SK-MEL-5 (cell line): ENCODE measurements around the gene FERMT3. TPM values are rescaled to one million over a fixed set of nuclear protein-coding genes. Genes with fewer than 3 reads are reported as not detected.

ENCODE experiments used
- DNase-seq: peaks from one replicate; pipeline ENCODE4 v3.0.0-alpha.2; 2016; ENCODE audit warnings: low read depth, low spot score
- in situ Hi-C: cut with HindIII; loops from 2 replicates; pipeline ENCODE4 v1.10.0; 2016; ENCODE audit warnings: low sequenced_read_pairs, high pct_unique_total_duplicates, low pct_unique_long_range_greater_than_20kb
- total RNA-seq: library from RNA; depleted of rRNA; stranded (reverse); fragments of >200 nt; shearing (Covaris generic); gene quantifications from 2 replicates; pipeline ENCODE4 v1.2.3, GENCODE V29; 2014

FERMT3 gene
- total RNA-seq, 1 experiment from 2014 or later: 0.13 TPM

GRCh38 chr11:64229090-64229743 is 22.7 kb downstream of the FERMT3 start:
- DNase-seq: no peak
- in situ Hi-C loops: no loop called here

DNA sequence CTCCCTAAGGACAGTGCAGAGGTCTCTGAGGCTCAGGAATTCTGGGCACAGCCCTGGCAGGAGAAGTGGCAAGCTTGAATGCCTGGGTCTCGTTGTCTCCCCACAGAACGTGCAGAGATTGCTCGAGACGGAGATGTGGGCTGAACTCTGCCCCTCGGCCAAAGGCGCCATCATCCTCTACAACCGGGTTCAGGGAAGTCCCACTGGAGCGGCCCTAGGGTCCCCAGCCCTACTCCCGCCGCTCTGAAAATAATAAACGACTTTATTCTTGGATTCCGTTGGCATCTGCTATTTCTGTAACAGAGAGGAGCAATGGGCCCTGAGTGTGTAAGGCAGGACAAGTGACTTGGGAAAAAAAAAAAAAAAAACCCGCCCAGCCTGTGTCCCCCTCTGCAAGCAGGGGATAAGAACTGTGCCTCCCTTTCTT is 23.2 kb downstream of the FERMT3 start:
- in situ Hi-C loops: no loop called here
- no peak for DNase-seq

- peak; percentile 91 for DNase-seq
- in situ Hi-C loops: no loop called here
Measured at GRCh38 chr11:64230171-64230984, 23.9 kb downstream of the FERMT3 start, which contains the start of gene DNAJC4. Gene DNAJC4, plus strand, starts transcription at chr11:64230548. Its CDS starts 307 bp downstream, at chr11:64230855.

DNA sequence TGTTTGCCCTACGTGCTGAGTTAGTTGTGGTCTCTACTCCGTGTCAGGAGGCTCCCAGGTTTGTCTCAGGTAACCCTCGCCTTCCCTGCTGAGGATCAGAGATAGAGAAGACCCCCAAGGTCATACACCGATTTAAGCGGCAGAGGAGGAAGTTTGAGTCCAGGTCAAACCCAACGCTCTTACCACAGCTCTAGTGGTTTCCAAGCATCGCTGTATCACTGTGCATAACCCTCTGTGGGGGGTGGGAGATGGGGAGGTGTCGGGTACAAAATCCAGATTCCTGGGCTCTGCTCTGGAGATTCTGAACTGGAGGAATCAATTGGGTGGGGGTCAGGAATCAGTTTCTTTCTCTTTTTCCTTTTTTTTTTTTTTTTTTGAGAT is 24.5 kb downstream of the FERMT3 start:
- DNase-seq: no peak

DNA sequence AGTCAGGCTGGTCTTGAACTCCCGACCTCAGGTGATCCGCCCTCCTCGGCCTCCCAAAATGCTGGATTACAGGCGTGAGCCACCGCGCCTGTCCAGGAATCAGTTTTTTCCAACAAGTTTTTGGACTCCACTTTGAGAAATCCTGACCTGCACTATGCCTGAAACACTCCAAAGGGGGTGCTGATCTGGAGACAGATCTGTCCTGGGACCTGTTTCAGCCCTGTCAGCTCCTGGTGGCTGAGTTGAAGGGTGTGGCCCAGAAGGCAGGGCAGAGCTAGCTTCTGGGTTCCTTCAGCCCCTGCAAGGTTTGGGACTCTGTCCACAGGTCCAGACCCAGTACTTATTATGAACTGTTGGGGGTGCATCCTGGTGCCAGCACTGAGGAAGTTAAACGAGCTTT is 25.0 kb downstream of the FERMT3 start:
- in situ Hi-C loops: no loop called here
- no peak for DNase-seq

More for the DNA sequence above, 24.5 kb downstream of the FERMT3 start:
- in situ Hi-C loops: no loop called here

DNA sequence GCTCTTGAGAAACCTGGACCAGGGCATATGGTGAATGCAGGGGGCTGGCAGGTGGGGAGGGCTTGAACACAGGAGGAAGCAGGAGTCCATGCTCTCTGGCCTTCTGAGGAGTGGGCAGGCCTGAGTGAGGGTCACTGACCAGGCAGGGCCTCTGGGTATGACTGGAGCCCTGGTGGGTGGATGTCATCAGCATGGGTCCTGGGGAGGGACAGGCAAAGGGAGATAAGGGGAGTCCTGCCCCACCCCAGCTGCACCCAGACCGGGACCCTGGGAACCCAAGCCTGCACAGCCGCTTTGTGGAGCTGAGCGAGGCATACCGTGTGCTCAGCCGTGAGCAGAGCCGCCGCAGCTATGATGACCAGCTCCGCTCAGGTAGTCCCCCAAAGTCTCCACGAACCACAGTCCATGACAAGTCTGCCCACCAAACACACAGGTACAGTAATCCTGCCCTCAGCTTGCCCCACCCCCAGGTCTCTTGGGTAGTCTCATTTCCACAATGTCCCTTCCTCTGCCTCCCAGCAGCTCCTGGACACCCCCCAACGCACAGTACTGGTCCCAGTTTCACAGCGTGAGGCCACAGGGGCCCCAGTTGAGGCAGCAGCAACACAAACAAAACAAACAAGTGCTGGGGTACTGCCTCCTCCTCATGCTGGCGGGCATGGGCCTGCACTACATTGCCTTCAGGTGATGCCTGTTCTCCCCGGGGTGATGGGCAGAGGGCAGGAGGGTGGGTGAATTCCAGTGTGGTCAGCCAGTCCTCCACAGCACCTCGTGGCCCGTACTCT is 25.9 kb downstream of the FERMT3 start:
- in situ Hi-C loops: no loop called here
- no peak for DNase-seq

- DNase-seq: no peak
- in situ Hi-C loops: no loop called here
Measured at GRCh38 chr11:64232967-64233315, 26.4 kb downstream of the FERMT3 start.

DNA sequence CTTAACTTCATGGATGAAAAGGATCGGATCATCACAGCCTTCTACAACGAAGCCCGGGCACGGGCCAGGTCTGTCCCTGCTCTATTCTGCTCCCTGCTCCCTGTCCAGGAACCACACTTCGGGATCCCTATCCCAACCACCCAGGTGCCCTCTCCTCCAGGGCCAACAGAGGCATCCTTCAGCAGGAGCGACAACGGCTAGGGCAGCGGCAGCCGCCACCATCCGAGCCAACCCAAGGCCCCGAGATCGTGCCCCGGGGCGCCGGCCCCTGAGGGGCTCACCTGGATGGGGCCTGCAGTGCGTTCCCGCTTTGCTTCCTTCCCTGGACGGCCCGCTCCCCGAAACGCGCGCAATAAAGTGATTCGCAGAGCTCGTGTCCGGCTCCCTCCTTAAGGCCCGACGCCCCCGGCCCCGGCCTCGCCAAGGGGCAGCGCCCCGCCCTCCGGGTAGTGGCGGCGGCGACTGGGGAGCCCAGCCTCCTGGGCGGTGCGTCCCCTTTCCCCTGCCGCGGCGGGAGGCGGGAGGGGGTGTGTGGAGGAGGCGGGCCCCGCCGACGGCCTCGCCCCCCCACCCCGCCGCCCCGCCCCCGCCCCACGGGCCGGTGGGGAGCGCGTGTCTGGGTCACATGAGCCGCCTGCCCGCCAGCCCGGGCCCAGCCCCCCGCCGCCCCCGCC is 27.5 kb downstream of the FERMT3 start, which contains the start of gene VEGFB:
TSS of gene VEGFB (plus strand) at position 672 of the 674 bp plus-strand sequence. CDS start 250 bp downstream, outside the sequence.
- DNase-seq: peak; percentile 55
- in situ Hi-C loops: no loop called here

DNA sequence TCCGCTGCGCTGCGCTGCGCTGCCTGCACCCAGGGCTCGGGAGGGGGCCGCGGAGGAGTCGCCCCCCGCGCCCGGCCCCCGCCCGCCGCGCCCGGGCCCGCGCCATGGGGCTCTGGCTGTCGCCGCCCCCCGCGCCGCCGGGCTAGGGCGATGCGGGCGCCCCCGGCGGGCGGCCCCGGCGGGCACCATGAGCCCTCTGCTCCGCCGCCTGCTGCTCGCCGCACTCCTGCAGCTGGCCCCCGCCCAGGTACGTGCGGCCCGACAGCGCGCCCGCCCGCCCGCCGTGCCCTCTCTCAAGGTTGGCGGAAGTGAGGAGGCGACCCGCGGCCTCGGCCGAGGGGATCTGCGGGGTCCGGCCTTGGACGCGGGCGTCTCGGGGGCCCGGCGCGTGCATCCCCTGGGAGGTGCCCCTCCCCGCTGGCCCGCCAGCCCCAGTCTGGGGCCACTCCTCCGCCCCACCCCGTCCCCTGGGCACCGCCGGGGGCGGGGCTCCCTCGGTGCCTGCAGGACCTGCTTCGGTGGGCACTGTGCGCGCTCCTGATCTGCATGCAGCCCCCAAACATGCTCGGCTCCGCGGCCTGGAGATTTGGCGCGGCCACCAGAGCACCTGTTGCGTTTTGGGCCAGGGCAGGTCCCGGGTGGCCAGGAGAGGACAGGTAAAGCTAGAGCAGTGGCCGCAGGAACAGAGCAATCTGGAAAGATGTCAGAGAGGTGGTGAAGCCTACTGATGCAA is 28.3 kb downstream of the FERMT3 start:
- in situ Hi-C loops: no loop called here
- no peak for DNase-seq

DNA sequence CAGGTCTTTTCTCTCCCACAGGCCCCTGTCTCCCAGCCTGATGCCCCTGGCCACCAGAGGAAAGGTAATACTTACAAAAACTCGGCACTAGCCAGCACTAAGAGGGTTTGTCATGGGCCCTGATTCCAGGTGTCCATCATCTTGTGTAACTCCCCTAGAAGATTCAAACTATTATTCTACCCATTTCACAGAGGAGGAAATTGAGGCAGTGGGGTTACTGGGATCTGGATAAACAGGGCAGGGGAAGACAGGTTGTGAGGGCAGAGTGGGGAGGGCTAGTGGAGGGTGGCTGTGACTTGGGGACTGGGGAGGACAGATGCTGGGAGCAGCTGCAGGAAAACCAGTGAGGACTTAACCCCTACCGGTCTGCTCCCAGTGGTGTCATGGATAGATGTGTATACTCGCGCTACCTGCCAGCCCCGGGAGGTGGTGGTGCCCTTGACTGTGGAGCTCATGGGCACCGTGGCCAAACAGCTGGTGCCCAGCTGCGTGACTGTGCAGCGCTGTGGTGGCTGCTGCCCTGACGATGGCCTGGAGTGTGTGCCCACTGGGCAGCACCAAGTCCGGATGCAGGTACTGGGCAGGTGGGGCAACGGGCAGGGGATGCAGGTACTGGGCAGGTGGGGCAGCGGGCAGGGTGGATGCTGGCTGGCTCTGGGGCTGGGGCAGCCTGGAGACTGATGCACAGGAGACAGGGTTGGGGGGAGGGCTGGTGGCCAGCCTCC is 29.1 kb downstream of the FERMT3 start:
- DNase-seq: no peak
- in situ Hi-C loops: no loop called here

DNA sequence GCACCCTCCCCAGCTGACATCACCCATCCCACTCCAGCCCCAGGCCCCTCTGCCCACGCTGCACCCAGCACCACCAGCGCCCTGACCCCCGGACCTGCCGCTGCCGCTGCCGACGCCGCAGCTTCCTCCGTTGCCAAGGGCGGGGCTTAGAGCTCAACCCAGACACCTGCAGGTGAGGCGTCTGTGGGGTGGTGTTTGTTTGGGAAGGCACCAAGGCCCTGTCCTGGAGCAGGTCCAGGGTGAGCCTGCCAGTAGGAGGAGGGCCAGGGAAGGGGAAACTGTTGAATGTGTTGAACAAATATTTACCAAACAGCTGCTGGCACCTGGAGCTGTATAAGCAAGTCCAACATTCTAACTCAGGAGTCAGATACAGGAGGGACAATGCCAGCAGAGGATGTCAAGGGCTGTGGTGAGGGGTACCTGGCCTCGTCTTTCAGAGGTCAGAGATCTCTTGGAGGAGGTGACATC is 31.0 kb downstream of the FERMT3 start:
- in situ Hi-C loops: no loop called here

DNA sequence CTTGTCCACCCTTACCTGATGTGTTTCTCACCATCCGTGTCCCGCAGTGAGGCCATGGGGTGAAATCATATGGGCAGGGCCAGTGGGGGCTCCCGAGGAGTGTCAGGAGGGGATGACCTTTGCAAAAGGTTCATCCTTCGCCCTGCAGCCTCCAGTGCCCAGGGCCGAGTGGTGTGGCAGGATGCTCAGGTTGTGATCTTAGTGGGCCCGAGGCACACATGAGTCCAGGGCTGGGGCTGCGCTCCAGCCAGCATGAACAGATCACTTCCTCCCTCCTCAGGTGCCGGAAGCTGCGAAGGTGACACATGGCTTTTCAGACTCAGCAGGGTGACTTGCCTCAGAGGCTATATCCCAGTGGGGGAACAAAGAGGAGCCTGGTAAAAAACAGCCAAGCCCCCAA is 31.6 kb downstream of the FERMT3 start:
- no peak for DNase-seq
- in situ Hi-C loops: no loop called here

More for the DNA sequence above, 31.0 kb downstream of the FERMT3 start:
- no peak for DNase-seq

- DNase-seq: no peak
- in situ Hi-C loops: no loop called here
Measured at GRCh38 chr11:64238999-64239398, 32.5 kb downstream of the FERMT3 start.

DNA sequence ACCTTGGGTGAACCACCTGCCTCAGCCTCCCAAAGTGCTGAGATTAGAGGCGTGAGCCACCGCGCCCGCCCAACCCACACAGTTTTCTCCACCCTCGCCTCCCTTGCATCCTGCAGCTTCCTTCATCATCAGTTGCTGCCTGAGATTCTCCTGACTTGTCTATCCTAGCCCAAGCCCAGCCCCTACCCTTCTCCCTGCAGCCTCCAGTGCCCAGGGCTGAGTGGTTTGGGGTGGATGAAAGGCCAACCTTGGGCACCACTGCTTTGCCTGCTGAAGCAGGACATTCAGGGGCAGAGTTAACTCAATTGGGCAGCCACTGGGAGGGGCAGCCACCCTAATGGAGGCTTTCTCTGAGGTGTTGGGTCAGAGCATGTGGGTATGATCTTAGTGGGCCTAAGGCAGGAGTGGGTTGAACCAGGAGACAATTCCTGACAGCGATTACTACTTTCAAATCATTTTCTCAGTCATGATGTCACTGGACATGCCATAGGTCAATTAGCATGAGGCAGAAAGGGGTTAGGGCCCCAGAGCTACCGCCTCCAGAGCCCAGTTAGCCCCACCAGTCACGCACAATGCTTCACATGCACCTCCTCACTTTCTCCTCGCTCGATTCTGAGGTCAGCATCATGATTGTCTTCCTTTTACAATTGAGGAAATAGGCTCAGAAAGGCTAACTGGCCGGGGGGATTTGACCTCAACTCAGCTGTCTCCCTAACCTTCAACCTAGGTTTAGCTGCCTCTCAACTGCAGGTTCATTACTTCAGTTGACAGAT is 33.3 kb downstream of the FERMT3 start:
- in situ Hi-C loops: no loop called here
- DNase-seq: no peak

- in situ Hi-C loops: no loop called here
- DNase-seq: peak; percentile 93
Measured at GRCh38 chr11:64240435-64241240, 34.1 kb downstream of the FERMT3 start, which contains the start of gene FKBP2. Gene FKBP2, plus strand, starts transcription at chr11:64241095. Its CDS starts 1,293 bp downstream, at chr11:64242388.
